ENCODE results near the gene SLC9A8. TPM values are rescaled to one million over a fixed set of nuclear protein-coding genes. Genes with fewer than 3 reads are reported as not detected.
"Not testable (repeated sequence)": the region's sequence is repeated elsewhere in the genome, so short reads cannot be mapped to it uniquely, and the experiment has no call there.

SLC9A8 gene
- polyA plus RNA-seq, 1 donor from 2014 or later = 6.7 TPM

GRCh38 chr20:49783021-49783995 lies 29.3 kb upstream of the SLC9A8 start:
- not testable (repeated sequence) for H3K27ac ChIP-seq (ENCODE audit: low read length); H3K4me2 ChIP-seq (ENCODE audit: low read length); H3K9me3 ChIP-seq (ENCODE audit: low read length); H3K27me3 ChIP-seq (ENCODE audit: insufficient read depth, low read depth, low read length); H3K9me2 ChIP-seq (ENCODE audit: insufficient read depth, low read length); H3K79me2 ChIP-seq (replicated peaks; ENCODE audit: insufficient read depth, low read length); H3F3A ChIP-seq (ENCODE audit: insufficient read depth, low read length, poor library complexity, severe bottlenecking); H3K4me3 ChIP-seq (ENCODE audit: low read length); H4K20me1 ChIP-seq (ENCODE audit: insufficient read depth); H3K36me3 ChIP-seq (ENCODE audit: insufficient read depth, low read length); H3K9ac ChIP-seq (ENCODE audit: low read length); H2AFZ ChIP-seq (ENCODE audit: low read depth, low read length)

DNA sequence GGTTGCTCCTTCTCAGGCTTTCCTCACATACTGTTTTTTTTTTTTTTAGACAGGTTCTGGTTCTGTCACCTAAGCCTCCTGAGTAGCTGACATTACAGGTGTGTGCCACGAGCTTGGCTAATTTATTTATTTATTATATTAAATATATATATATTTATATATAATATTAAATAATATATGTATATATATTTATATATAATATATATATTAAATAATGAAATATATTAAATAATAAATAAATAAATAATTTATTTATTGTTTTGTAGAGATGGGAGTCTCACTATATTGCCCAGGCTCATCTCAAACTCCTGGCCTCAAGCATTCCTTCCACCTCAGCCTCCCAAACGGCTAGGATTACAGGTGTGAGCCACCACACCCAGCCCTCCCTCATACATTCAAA lies 28.3 kb upstream of the SLC9A8 start:
- H2AFZ ChIP-seq (ENCODE audit: low read depth, low read length) = no peak overlapping the region
- TF ChIP-seq, protein P1, sequence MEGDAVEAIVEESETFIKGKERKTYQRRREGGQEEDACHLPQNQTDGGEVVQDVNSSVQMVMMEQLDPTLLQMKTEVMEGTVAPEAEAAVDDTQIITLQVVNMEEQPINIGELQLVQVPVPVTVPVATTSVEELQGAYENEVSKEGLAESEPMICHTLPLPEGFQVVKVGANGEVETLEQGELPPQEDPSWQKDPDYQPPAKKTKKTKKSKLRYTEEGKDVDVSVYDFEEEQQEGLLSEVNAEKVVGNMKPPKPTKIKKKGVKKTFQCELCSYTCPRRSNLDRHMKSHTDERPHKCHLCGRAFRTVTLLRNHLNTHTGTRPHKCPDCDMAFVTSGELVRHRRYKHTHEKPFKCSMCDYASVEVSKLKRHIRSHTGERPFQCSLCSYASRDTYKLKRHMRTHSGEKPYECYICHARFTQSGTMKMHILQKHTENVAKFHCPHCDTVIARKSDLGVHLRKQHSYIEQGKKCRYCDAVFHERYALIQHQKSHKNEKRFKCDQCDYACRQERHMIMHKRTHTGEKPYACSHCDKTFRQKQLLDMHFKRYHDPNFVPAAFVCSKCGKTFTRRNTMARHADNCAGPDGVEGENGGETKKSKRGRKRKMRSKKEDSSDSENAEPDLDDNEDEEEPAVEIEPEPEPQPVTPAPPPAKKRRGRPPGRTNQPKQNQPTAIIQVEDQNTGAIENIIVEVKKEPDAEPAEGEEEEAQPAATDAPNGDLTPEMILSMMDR (IDR thresholded peaks at IDR 0.05; ENCODE audit: poor library complexity, severe bottlenecking) = no peak
- TF ChIP-seq, protein P2, sequence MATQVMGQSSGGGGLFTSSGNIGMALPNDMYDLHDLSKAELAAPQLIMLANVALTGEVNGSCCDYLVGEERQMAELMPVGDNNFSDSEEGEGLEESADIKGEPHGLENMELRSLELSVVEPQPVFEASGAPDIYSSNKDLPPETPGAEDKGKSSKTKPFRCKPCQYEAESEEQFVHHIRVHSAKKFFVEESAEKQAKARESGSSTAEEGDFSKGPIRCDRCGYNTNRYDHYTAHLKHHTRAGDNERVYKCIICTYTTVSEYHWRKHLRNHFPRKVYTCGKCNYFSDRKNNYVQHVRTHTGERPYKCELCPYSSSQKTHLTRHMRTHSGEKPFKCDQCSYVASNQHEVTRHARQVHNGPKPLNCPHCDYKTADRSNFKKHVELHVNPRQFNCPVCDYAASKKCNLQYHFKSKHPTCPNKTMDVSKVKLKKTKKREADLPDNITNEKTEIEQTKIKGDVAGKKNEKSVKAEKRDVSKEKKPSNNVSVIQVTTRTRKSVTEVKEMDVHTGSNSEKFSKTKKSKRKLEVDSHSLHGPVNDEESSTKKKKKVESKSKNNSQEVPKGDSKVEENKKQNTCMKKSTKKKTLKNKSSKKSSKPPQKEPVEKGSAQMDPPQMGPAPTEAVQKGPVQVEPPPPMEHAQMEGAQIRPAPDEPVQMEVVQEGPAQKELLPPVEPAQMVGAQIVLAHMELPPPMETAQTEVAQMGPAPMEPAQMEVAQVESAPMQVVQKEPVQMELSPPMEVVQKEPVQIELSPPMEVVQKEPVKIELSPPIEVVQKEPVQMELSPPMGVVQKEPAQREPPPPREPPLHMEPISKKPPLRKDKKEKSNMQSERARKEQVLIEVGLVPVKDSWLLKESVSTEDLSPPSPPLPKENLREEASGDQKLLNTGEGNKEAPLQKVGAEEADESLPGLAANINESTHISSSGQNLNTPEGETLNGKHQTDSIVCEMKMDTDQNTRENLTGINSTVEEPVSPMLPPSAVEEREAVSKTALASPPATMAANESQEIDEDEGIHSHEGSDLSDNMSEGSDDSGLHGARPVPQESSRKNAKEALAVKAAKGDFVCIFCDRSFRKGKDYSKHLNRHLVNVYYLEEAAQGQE (IDR thresholded peaks at IDR 0.05; ENCODE audit: borderline replicate concordance) = no peak
- TF ChIP-seq EZH2 (IDR thresholded peaks at IDR 0.05; ENCODE audit: borderline replicate concordance, insufficient read depth, low read length, poor library complexity, severe bottlenecking) = no peak
- no peak for TF ChIP-seq MXI1 (conservative IDR thresholded peaks at IDR 0.05; ENCODE audit: poor library complexity, severe bottlenecking)
- no peak for TF ChIP-seq EP300 (conservative IDR thresholded peaks at IDR 0.05; ENCODE audit: poor library complexity, severe bottlenecking)
- TF ChIP-seq RAD21 (conservative IDR thresholded peaks at IDR 0.05) = no peak
- no peak for TF ChIP-seq SMC3 (conservative IDR thresholded peaks at IDR 0.05; ENCODE audit: poor library complexity)
- no peak for TF ChIP-seq TAF1 (IDR thresholded peaks at IDR 0.05; ENCODE audit: low read depth)
- TF ChIP-seq POLR2AphosphoS5 (IDR thresholded peaks at IDR 0.05) = no peak
- no peaks in the 10 kb centered on the region for H3K9me3 ChIP-seq (ENCODE audit: low read length)

More for the DNA sequence above, 28.3 kb upstream of the SLC9A8 start:
- H3K9me2 ChIP-seq (ENCODE audit: insufficient read depth, low read length) = no peaks in the 10 kb centered on the region
- no peak overlapping the region for H3K4me2 ChIP-seq (ENCODE audit: low read length)
- H3F3A ChIP-seq (ENCODE audit: insufficient read depth, low read length, poor library complexity, severe bottlenecking) = no peaks in the 10 kb centered on the region
- H3K9ac ChIP-seq (ENCODE audit: low read length) = no peak overlapping the region
- H3K27me3 ChIP-seq (ENCODE audit: insufficient read depth, low read depth, low read length) = no peaks in the 10 kb centered on the region
- H3K27ac ChIP-seq (ENCODE audit: low read length) = no peak overlapping the region
- no peak overlapping the region for H3K4me3 ChIP-seq (ENCODE audit: low read length)
- no peaks in the 10 kb centered on the region for H3K79me2 ChIP-seq (replicated peaks; ENCODE audit: insufficient read depth, low read length)
- H3K36me3 ChIP-seq (ENCODE audit: insufficient read depth, low read length) = no peaks in the 10 kb centered on the region
- no peaks in the 10 kb centered on the region for H4K20me1 ChIP-seq (ENCODE audit: insufficient read depth)

All from neural cell (in vitro differentiated cells).